C4-2B (cell line): ENCODE results near the gene MAP3K19.

ENCODE experiments used
- ZFX ChIP-seq: fragments of 450-650 bp; IDR thresholded peaks from 2 replicates; pipeline ENCODE4 v1.6.1; 2017
- TF ChIP-seq, protein P1 (sequence below): fragments of 450-650 bp; conservative IDR thresholded peaks from 2 replicates; pipeline ENCODE4 v1.5.1; 2017; ENCODE audit warnings: mild to moderate bottlenecking

DNA sequence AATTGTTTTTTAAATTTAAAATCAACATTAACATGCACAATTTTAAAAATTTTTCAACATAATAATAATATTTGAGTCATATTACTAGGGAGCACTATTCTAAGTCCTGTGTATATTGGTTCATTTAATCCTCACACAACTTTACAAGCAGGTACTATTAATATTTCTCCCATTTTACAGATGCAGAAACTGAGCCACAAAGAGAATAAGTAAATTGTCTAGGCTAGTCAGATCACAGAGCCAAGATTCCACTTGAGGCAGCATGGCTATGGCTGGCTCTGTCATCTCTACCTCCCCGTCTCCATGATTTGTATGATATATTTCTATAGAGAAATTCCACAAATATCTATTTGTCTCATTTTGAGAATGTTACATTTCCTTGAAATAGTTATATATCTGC is 113.5 kb downstream of the MAP3K19 start:
- TF ChIP-seq, protein P1, sequence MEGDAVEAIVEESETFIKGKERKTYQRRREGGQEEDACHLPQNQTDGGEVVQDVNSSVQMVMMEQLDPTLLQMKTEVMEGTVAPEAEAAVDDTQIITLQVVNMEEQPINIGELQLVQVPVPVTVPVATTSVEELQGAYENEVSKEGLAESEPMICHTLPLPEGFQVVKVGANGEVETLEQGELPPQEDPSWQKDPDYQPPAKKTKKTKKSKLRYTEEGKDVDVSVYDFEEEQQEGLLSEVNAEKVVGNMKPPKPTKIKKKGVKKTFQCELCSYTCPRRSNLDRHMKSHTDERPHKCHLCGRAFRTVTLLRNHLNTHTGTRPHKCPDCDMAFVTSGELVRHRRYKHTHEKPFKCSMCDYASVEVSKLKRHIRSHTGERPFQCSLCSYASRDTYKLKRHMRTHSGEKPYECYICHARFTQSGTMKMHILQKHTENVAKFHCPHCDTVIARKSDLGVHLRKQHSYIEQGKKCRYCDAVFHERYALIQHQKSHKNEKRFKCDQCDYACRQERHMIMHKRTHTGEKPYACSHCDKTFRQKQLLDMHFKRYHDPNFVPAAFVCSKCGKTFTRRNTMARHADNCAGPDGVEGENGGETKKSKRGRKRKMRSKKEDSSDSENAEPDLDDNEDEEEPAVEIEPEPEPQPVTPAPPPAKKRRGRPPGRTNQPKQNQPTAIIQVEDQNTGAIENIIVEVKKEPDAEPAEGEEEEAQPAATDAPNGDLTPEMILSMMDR = no peak
- TF ChIP-seq ZFX = no peak
